GM21529 (cell line): ENCODE results near the gene RGS12.

Experiments
- ATAC-seq: cut with Tn5 transposase; IDR thresholded peaks from one replicate; pipeline ENCODE4 v1.9.1; 2021; ENCODE audit not compliant: unreplicated experiment

Gene RGS12

DNA sequence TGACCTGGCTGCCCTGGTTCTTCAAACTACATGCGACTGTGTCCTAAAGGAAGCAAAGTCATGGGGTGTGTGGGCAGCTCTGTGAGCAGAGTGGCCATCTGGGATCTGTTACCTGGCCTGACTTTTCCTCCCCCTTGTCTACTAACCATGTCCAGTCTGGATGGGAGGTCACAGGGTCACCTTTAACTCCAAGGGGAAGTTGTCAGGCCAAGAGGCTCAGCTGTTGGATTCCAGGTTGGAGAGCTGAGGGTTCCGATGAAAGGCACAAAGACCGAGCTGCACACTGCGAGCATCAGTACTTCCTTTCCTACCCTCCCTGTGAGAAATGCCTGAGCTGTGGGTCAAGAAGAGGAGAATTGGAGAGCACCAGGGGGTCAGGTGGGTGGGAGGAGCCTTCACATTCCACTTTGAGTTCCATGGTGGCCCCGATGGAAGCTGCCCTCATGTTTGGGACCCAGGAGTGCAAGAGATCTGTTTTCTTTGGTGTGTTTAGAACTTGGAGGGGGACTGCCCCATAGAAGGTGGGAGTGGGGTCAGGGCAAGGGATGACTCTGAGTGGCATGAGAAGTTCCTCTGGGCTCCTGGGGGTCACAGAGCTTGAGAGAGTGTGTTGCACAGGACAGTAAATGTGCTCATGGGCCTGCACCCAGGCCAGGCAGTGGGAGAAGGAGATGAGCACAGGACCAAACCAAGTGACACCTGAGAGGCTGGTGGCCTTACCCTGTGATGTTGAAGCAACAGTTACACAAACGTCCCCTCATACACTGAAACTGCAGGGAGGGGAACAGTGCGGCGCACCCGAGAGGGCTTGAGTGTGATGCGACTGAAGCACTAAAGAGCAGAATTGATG lies 36.2 kb downstream of the RGS12 start:
- ATAC-seq = no peak

DNA sequence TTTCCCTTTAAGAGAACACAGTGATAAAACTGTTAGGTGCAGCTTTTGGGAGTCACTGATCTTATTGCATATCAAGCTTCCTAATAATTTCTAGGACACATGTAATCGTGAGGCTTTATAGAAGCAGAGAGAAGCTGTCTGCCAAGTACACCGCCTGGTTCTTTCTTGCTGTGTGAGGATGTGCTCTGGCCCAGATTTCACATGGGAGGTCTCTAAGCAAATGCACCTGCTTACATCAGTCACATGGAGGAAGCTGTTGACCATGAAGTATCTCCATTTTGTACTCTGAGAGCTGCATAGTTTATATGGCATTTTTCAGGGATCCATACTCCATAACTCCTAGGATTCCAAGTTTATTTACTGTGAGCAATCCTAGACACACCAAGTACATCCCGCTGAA lies 37.1 kb downstream of the RGS12 start:
- no peak for ATAC-seq

DNA sequence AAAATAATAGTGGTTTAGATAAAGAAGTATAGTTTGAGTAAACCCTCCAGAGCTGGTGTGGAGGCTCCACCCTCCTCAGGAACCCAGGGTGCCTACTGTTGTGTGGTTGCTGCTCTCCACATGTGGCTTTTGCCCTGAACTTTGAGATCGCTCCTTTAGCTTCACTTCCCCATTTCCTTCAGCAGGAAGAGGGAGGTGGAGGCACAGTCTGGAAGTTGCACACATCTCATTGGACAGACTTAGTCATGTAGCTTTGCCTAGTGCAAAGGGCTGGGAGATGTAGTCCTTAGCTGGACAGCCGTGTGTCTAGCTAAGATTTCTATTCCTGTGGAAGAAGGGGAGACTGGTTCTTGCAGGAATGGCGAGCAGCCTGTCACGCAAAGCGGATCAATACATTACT lies 37.9 kb downstream of the RGS12 start:
- no peak for ATAC-seq

DNA sequence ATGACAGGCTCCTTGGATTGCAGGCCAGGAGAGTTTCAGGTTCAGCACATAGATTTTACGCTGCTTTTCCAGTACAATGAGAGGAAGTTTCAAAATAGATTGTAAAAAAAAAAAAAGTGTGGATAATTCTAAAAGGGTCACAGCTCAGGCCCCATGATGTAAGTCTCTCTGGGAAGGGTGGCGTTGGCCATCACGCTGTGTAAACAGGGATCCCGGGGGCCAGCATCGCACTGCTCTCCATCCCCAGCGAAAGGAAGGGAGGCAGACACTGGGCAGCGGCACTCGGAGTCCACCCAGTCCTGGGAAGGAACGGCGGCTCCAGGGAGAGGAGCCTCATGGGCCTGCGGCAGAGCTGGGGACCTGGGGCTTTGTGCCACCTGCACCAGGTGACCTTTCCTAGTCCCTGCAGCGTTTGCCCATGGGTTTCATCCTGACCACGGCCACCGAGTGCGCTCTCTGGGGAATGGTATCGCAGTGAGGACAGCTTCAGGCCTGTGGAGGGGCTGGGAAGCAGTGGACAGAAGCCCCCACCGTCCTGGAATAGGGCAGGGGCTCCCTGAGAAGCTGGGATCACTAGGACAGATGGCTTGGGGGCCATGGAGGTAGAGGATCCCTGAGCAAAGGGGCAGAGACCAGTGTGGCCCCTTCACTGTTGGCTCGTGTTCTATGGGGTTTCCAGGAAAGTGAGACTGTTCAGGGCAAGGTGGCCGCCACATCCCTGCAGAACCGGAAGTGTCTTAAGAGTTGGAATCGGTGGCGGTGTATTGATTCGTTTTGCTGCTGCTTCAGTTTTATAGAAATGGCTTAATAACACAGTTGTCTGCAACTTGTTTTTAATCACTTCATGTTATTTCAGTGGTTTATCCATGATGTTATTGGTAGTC lies 38.9 kb downstream of the RGS12 start:
- no peak for ATAC-seq

DNA sequence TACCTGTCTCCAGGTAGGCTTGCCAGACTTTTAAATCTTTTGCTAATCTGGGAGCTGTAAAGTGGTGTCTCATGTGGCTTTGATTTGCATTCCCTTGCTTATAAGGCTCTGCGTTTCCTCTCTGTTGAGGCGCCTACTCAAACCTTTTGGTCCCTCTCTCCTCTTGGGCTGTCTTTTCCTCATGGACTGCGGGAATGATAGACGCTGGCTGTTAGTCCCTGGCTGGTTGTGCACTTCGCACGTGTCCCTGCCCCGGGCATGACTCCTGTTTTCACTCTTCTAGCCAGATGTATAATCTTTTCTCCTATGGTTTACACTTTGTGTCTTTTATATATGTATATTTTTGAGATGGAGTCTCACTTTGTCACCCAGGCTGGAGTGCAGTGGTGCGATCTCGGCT lies 39.7 kb downstream of the RGS12 start:
- ATAC-seq = no peak

DNA sequence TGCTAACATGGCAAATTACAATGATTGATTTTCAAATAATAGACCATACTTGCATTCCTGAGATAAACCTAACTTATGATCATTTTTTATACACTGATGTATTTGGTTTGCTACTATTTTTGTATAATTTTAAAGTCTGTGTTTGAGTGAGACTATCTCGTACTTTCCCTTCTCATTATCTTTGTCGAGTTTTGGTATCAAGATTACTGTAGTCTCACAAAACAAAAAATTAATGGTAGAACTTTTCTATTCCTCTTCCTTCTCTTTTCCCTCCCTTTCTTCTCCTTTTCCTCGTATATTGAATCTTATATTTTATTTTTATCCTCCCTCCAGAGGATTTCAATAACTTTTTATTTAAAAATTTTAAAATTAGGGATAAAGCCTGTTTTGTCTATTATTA lies 41.5 kb downstream of the RGS12 start:
- no peak for ATAC-seq

DNA sequence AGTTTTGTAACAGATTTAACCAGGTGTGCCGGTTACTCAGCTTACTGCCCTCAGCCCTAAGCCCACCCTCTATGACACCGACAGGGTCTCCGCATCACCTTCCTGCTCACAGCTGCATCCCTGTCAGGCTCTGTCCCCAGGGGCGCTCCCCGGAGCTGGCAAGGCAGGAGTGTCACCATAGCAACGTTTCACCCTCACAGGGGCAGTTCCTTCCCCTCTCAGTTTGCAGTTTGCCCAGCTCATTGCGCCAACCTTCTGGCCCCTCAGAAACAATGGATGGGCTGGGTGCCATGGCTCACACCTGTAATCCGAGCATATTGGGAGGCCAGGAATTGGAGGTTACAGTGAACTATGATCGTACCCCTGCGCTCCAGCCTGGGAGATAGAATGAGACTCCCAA lies 42.6 kb downstream of the RGS12 start:
- no peak for ATAC-seq

DNA sequence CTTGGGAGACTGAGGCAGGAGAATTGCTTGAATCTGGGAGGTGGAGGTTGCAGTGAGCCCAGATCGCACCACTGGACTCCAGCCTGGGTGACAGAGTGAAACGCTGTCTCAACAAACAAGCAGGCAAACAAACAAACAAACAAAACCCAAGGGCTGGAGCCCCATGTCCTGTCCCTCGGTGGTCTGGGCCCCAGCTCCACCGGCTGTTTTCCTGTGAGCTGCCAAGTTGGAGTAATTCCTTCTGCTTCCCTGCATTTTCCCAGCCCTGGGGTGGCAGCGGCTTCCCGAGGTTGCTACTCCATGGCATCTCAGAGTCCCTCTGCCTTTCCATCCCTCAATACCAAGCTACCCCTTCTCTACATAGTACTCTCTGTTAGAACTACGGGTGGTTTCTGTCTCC lies 43.2 kb downstream of the RGS12 start:
- no peak for ATAC-seq

DNA sequence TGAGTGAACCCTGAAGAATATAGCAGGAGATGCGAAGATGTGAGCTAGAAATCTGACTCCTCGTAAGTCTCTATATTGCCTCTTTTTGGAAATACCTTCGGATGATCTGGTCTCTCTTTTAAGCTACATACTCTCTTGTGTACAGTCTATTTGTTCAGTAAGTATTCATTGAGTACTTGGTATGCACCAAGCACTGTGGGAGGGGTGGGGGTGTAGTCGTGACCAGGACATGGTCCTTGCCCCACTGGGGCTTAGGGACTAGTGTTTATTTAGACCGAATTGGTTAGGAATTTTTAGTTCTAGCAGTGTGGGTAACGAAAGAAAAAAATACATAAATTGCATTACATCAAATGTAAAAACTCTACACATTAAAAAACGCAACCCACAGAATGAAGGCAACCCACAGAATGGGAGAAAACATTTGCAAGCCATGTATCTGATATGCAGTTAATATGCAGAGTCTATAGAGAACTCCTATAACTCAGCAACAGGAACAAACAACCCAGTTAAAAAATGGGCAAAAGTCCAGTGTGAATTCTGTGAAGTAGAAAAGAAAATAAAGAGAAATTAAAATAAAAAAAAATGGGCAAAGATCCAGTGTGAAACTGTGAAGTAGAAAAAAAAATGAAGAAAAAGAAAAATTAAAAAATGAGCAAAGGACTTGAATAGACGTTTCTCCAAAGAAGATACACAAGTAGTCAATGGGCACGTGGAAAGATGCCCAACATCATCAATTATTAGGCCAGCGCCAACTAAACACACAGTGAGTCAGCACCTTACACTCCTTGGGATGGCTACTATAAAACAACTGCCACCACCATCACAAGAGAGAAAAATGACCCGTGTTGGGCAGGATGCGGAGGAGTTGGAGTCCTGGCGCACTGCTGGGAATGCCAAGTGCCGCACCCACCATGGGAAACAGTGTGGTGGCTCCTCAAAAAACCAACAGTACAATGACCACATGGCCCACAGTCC lies 43.8 kb downstream of the RGS12 start:
- ATAC-seq = no peak

DNA sequence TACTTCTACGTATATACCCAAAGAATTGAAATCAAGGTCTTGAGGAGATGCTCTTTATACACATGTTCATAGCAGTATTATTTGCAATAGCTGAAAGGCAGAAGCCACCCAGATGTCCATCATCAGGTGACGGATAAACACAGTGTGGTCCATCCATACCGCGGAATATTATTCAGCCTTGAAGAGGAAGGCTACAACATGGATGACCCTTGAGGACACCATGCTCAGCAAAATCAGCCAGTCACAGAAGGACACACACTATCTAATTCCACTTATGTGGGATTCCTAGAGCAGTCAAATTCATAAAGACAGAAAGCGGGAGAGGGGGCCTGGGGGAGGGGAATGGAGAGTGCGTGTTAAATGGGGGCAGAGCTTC lies 44.5 kb downstream of the RGS12 start:
- ATAC-seq = no peak

DNA sequence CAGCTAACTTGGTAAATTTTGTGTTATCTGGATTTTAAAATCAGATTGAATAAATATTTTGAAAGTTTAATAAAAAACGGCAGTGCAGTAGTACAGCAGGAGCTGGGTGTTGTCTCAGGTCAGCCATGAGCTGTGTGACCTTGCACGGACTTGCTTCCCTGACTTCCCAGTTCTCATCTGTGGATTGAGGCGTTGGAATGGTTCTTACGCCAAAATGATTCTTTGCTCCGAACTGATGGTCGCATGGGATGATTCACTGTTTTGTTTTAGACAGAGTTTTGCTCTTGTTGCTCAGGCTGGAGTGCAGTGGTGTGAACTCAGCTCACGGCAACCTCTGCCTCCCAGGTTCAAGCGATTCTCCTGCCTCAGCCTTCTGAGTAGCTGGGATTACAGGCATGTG lies 45.0 kb downstream of the RGS12 start:
- ATAC-seq = no peak

DNA sequence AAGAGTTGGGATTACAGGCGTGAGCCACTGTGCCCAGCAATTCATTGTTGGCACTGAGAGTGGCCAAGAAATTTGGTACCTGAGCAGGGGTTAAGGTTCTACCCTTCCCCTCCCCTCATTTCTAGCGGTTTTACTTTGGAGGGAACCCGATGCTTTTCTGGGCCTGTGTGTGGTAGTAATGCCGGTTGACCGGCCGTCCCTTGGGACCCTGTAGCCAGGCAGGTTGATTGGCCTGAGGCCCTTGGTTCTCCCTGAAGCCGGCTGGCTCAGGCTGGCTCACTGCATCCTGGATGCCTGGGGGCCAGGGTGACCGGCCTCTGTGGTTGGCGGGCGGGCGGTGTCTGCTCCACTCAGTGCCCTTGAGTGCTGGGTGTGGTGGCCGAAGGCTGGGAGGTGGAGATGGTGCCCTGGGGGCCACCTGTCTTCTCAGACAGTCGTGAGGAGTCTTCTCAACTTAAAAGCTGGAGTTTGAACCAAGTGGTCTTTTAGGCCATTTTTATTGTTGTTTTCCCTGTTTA lies 45.6 kb downstream of the RGS12 start:
- no peak for ATAC-seq

DNA sequence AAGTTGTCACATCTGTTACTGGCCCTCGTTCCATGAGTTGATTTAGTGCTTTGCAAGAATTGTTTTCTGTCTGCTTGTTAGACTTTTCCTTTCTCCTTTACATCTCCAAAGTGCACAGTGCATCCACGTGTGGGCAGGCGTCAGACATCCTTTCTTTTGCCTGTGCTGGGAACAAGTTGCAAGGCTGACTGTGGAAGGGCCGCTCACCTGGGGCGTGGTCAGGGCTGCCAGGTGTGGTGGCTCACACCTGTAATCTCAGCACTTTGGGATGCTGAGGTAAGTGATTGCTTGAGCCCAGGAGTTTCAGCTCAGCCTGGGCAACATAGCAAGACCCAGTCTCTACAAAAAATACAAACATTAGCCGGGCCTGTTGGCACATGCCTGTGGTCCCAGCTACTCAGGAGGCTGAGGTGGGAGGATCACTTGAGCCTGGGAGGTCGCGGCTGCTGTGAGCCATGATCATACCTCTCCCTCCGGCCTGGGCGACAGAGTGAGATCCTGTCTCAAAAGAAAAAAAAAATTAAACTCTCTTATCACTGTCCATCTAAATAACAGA lies 46.2 kb downstream of the RGS12 start:
- ATAC-seq = no peak

DNA sequence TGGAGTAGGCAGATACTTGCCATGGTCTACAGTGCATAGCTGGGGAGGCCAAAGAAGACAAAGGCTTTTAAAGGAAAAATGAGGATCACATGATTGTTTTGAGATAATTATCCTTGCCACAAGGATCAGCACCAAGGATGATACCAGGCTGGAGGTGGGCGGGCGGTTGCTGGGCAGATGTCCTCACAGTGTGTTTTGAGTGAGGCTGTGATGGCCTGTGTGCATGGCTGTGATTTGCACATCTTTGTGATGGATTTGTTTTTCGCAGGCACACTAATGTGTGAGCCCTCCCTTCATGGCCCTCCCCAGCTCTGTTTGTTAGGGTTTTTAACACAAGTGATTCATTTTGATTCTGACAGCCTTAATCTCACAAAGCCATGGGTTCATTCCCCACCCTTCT lies 46.8 kb downstream of the RGS12 start:
- ATAC-seq = no peak

DNA sequence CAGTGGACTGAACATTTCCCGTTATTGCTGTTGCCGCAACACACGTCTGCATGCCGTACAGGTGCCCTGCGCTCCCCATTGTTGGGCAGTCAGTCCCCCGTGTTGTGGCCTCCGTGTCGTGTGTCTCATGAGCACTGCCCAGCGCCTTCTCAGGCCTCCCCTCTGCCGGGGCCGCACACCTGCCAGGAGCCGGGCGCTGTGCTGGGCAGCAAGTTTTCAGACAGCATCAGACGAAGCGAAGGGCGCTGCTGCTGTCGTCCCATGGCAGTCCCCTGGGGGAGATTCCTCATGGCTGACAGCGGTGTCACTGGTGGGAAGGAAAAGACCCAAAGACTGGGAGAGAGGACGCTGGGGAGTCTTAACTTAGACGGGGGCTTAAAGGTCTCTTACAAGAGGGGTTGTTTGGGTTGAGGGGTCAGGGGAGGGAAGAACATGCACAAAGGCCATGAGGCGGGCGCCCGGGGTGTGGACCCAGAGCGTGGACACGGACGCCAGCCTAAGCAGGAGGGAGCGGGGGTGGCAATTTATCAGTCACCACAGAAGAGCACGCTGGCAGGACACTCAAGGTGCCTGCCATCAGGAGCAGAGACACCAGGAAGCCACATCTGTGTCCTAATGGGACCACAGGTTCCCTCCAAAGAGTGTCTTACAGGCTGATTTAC lies 47.3 kb downstream of the RGS12 start:
- no peak for ATAC-seq

DNA sequence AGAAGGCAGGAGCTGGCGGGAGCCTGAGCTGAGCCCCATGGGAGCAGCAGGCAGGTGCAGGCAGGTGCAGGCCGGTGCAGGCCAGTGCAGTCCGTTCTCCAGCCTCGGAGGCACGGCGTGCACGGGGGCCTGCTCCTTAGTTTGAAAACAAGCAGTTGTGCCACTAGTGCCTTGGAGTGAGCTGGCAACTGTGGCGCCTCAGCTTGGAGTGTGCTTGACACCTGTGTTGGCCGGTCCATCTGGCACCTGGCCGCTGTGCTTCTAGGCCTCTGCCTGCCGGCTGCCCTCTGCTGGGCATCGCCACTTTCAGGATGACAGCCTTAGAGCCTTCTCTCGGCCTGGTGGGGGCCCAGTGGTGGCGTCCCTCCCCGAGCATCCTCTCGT lies 47.9 kb downstream of the RGS12 start:
- ATAC-seq = no peak

DNA sequence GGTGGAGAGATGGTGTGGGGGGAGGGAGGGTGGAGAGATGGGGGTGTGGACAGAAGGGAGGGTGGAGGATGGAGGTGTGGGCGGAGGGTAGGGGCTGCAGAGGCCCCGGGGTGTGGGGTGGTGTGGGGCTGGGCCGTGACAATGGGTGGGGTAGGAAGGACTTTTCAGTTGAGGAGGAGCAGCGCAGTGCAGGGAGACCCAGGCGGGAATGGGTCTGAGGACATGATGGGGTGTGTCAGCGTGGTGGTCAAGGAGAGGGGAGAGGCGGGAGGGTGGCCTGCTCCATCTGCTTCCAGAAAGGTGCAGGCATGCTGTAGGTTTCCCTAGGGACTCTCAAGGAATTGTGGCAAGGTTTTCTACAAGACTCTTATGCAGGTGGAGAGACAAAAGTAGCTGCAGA lies 48.9 kb downstream of the RGS12 start:
- ATAC-seq = no peak

DNA sequence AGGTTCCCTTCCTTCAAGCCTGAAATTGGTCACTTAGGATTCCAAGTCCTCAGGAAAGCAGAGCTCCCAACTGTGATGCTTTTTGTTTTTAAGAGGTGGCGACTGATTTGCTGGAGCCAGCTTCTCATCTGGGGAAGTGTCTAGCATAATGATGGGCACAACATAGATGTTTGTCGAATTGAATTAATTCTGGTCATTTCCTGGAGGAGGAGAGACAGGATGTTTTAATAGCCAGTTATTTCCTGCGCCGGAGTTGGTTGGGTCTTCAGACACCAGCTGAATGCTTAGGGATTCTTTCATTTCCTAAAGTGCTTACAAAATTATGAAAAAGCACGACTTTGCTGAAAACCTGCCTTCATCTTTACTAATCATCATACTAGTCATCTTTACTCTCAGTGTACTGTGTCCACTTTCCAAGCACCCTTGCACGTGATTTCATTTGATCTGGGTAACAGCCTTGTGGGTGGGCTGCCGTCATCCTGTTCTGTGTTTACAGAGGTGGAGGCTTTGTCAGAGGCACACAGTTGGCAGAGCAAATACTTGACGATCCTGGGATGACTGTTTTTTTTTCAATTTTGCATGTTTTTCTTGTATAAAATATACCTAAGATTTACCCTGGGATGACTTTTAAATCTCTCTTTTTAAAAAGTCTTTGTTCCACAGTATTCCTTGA lies 49.5 kb downstream of the RGS12 start:
- no peak for ATAC-seq
